GM12891 (cell line): ENCODE results near the gene ATL1.
"Not testable (repeated sequence)": the region's sequence is repeated elsewhere in the genome, so short reads cannot be mapped to it uniquely, and the experiment has no call there.

ENCODE experiments used
- DNase-seq: peaks from one replicate; pipeline ENCODE4 v3.0.0; 2011; ENCODE audit warnings: low spot score; ENCODE audit not compliant: insufficient read length
- FAIRE-seq: peaks from 2 replicates; lab custom pipeline; 2011; peaks lifted over from hg19 to GRCh38; lab: Jason Lieb, UNC
- PAX5 ChIP-seq: IDR thresholded peaks from 2 replicates; pipeline ENCODE4 v1.6.1; 2011; ENCODE audit warnings: low read length, moderate library complexity, mild to moderate bottlenecking; ENCODE audit not compliant: insufficient read depth, severe bottlenecking
- POLR2A ChIP-seq: IDR thresholded peaks from 2 replicates; pipeline ENCODE4 v1.6.1; 2011; ENCODE audit warnings: low read depth, low read length, control low read depth
- POLR2AphosphoS5 ChIP-seq: IDR thresholded peaks from 2 replicates; pipeline ENCODE4 v1.6.1; 2011; ENCODE audit warnings: low read depth, low read length, control low read depth
- POU2F2 ChIP-seq: IDR thresholded peaks from 2 replicates; pipeline ENCODE4 v1.6.1; 2011; ENCODE audit warnings: low read depth, mild to moderate bottlenecking, control low read depth, low read length, moderate library complexity
- SPI1 ChIP-seq: IDR thresholded peaks from 2 replicates; pipeline ENCODE4 v1.6.1; 2011; ENCODE audit warnings: low read depth, low read length, control low read depth
- TAF1 ChIP-seq: IDR thresholded peaks from 2 replicates; pipeline ENCODE4 v1.6.1; 2011; ENCODE audit warnings: low read depth, low read length, control low read depth

The ATL1 gene

GRCh38 chr14:50533806-50534205 is 26.1 kb upstream of the ATL1 start:
- FAIRE-seq (no peak), DNase-seq (no peak)
- TF ChIP-seq SPI1 (no peak), TAF1 (no peak), POLR2AphosphoS5 (no peak), PAX5 (no peak), POLR2A (no peak)

GRCh38 chr14:50534416-50534815 is 25.5 kb upstream of the ATL1 start:
- FAIRE-seq (no peak), DNase-seq (no peak)
- TF ChIP-seq TAF1 (no peak), POU2F2 (no peak), POLR2AphosphoS5 (no peak), SPI1 (no peak), PAX5 (no peak), POLR2A (no peak)

GRCh38 chr14:50534997-50535396 is 24.9 kb upstream of the ATL1 start:
- no peak for DNase-seq

DNA sequence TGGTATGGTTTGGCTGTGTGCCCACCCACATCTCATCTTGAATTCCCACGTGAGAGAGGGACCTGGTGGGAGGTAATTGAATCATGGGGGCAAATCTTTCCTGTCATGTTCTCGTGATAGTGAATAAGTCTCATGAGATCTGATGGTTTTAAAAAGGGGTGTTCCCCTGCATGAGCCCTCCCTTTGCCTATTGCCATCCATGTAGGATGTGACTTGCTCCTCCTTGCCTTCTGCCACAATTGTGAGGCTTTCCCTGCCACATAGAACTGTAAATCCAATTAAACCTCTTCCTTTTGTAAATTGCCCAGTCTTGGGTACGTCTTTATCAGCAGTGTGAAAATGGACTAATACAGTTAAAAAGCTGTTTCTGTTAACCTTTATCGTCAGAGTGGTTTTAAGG is 21.9 kb upstream of the ATL1 start:
- not testable (repeated sequence) for DNase-seq, FAIRE-seq

More at GRCh38 chr14:50534997-50535396, 24.9 kb upstream of the ATL1 start:
- no peak for FAIRE-seq
- no peak for TF ChIP-seq TAF1
- TF ChIP-seq SPI1, result no peak
- no peak for TF ChIP-seq POLR2A

GRCh38 chr14:50539051-50539450 is 20.9 kb upstream of the ATL1 start:
- no peak for TF ChIP-seq POU2F2
- no peak for TF ChIP-seq POLR2AphosphoS5
- TF ChIP-seq PAX5, result no peak
- no peak for TF ChIP-seq POLR2A
- TF ChIP-seq SPI1, result no peak
- no peak for TF ChIP-seq TAF1
- FAIRE-seq, result no peak
- no peak for DNase-seq

DNA sequence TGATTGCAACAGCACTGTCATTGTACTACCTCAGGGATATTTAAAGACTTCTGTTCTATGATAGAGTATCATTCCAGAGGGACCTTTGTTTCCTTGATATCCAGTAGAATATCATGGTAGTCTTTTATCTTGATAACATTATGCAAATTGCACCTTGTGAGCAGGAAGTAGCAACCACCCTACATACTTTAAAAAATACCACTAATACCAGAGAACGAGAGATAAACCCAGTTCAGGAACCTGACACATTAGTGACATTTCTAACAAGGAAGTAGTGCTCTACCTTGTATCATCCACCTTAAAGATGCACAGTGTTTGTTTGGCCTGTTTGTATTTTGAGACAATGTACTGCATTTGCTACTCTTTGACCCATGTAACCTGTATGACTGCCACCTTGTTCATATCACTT is 18.8 kb upstream of the ATL1 start:
- DNase-seq (no peak), FAIRE-seq (peak; percentile 35)
- TF ChIP-seq POU2F2 (no peak), POLR2A (no peak)

DNA sequence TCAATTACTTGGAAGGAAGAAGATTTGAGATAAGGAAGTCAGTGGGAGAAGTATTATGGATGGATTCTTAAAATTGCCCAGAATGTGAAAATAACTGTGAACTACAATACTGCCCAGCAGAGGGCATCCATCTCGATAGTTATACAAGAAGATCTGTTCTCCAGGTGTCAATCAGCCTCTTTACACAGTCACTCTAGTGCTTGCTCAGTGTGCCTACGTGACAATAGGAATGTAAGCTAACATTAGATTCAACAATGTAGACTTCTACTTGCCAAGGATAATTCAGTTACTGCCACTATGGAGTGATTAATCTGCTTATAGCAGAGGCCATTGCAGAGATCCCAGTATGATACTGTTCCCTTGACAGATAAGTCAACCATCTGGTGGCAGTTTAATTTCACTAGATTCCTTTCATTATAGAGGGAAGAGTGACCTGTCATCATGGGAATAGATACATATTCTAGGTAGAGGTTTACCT is 17.0 kb upstream of the ATL1 start:
- FAIRE-seq, result peak; percentile 92
- no peak for TF ChIP-seq PAX5
- no peak for TF ChIP-seq POU2F2
- DNase-seq, result no peak

GRCh38 chr14:50544911-50545310 is 15.0 kb upstream of the ATL1 start:
- TF ChIP-seq PAX5 (no peak), POLR2A (no peak), POLR2AphosphoS5 (no peak), TAF1 (no peak), SPI1 (no peak), POU2F2 (no peak)
- no peak for DNase-seq
- FAIRE-seq, result no peak

GRCh38 chr14:50545618-50546017 is 14.3 kb upstream of the ATL1 start:
- TF ChIP-seq POLR2A, result no peak
- no peak for TF ChIP-seq TAF1
- no peak for TF ChIP-seq SPI1
- no peak for TF ChIP-seq PAX5
- TF ChIP-seq POLR2AphosphoS5, result no peak
- no peak for TF ChIP-seq POU2F2
- no peak for FAIRE-seq
- DNase-seq, result no peak

GRCh38 chr14:50550294-50550693 is 9.7 kb upstream of the ATL1 start:
- FAIRE-seq (no peak), DNase-seq (no peak)
- TF ChIP-seq POLR2AphosphoS5, result no peak
- no peak for TF ChIP-seq PAX5

DNA sequence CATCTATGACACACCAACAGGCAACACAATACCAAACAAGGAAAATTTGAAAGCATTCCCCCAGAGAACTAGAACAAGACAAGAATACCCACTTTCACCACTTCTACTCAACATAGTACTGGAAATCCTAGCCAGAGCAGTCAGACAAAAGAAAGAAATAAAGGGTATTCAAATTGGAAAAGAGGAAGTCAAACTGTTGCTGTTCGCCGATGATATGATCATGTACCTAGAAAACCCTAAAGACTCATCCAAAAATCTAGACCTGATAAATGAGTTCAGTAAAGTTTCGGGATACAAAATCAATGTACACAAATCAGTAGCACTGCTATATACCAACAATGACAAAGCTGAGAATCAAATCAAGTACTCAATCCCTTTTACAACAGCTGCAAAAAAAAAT is 8.1 kb upstream of the ATL1 start:
- DNase-seq (no peak), FAIRE-seq (no peak)
- TF ChIP-seq POLR2AphosphoS5 (no peak), POU2F2 (no peak), PAX5 (no peak), SPI1 (peak; percentile 68), POLR2A (no peak), TAF1 (no peak)

DNA sequence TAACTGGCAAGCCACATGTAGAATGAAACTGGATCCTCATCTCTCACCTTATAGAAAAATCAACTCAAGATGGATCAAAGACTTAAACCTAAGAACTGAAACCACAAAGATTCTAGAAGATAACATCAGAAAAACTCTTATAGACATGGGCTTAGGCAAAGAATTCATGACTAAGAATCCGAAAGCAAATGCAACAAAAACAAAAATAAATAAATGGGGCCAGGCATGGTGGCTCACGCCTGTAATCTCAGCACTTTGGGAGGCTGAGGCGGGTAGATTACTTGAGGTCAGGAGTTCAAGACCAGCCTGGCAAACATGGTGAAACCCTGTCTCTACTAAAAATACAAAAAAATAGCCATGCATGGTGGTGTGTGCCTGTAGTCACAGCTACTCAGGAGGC is 7.1 kb upstream of the ATL1 start:
- FAIRE-seq, DNase-seq: not testable (repeated sequence)
